ENCODE data around the gene DLGAP1.

DNA sequence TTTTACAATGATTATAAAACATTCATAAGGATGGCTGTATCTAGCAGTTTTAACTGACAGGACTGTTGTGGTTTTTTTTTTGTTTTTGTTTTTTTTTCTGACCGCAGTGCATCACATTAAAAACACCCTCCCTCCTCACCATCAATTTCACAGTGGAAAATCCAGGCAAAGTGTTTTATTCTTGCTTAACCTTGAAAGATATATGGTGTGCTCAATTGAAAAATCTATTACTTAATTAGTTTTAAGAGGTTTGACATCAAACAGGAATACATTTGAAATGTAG lies 250.7 kb downstream of the DLGAP1 start:
- TF ChIP-seq, protein P1, sequence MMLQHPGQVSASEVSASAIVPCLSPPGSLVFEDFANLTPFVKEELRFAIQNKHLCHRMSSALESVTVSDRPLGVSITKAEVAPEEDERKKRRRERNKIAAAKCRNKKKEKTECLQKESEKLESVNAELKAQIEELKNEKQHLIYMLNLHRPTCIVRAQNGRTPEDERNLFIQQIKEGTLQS (IDR thresholded peaks at IDR 0.05), result no peak
- TF ChIP-seq, protein P2, sequence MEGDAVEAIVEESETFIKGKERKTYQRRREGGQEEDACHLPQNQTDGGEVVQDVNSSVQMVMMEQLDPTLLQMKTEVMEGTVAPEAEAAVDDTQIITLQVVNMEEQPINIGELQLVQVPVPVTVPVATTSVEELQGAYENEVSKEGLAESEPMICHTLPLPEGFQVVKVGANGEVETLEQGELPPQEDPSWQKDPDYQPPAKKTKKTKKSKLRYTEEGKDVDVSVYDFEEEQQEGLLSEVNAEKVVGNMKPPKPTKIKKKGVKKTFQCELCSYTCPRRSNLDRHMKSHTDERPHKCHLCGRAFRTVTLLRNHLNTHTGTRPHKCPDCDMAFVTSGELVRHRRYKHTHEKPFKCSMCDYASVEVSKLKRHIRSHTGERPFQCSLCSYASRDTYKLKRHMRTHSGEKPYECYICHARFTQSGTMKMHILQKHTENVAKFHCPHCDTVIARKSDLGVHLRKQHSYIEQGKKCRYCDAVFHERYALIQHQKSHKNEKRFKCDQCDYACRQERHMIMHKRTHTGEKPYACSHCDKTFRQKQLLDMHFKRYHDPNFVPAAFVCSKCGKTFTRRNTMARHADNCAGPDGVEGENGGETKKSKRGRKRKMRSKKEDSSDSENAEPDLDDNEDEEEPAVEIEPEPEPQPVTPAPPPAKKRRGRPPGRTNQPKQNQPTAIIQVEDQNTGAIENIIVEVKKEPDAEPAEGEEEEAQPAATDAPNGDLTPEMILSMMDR (IDR thresholded peaks at IDR 0.05; ENCODE audit: low read depth, low read length, missing input control), result no peak
- TF ChIP-seq REST (IDR thresholded peaks at IDR 0.05) (no peak), JUND (IDR thresholded peaks at IDR 0.05) (no peak), NR2F2 (IDR thresholded peaks at IDR 0.05) (no peak), YY1 (IDR thresholded peaks at IDR 0.05) (no peak), MAX (IDR thresholded peaks at IDR 0.05) (no peak), GABPA (IDR thresholded peaks at IDR 0.05 in 1 of 2, conservative IDR thresholded peaks at IDR 0.05 in 1 of 2) (no peak), HNF4G (IDR thresholded peaks at IDR 0.05) (no peak), RAD21 (IDR thresholded peaks at IDR 0.05) (no peak), RXRA (IDR thresholded peaks at IDR 0.05) (no peak)

Data from liver (tissue), 3 donors.